Pancreas (tissue), 10 donors: ENCODE measurements around the gene RHBDD3. TPM values are rescaled to one million over a fixed set of nuclear protein-coding genes. Genes with fewer than 3 reads are reported as not detected.

Experiments
- ATAC-seq, 4 donors: fragments of 200-7000 bp; cut with Tn5 transposase; one replicate each; pipeline versions ENCODE4 v1.8.0 to v1.9.1; 2020; ENCODE audit warnings: mild to moderate bottlenecking in 4 of 4, moderate library complexity in 4 of 4
- DNase-seq, 6 donors: peaks; one replicate each; pipeline ENCODE4 v3.0.0-alpha.2; 2020
- FAIRE-seq: peaks from 2 replicates; lab custom pipeline; 2012; peaks lifted over from hg19 to GRCh38; lab: Jason Lieb, UNC
- H3K27ac ChIP-seq, 4 donors: fragments of 200-600 bp; sonication (generic); 1 replicate in 3 of 4; 2 replicates in 1 of 4; pipeline versions ENCODE4 v1.5.0 to v1.8.0; 2020
- H3K27me3 ChIP-seq, 4 donors: fragments of 200-600 bp; one replicate each; pipeline ENCODE4 v1.8.0; 2021
- H3K36me3 ChIP-seq, 3 donors: fragments of 200-600 bp; sonication (generic) in 1 of 3; one replicate each; pipeline versions ENCODE4 v1.5.0 to v1.8.0; 2020 to 2021
- H3K4me1 ChIP-seq, 3 donors: fragments of 200-600 bp; one replicate each; pipeline ENCODE4 v1.8.0; 2021
- H3K4me3 ChIP-seq, 4 donors: fragments of 200-600 bp; sonication (generic) in 2 of 4; one replicate each; pipeline versions ENCODE4 v1.5.0 to v1.8.0; 2020 to 2021
- H3K9me3 ChIP-seq, 4 donors: fragments of 200-600 bp; one replicate each; pipeline ENCODE4 v1.8.0; 2021
- WGBS, 2 donors: extraction: QIAGEN DNeasy Blood & Tissue Kit; methylation state at CpG; one replicate each; pipeline ENCODE4 v1.1.7; 2013; 5-methylcytosine and 5-hydroxymethylcytosine counted together
- intact Hi-C, 3 donors: fragments of 100-400 bp; cut with DNase I; formaldehyde crosslinking; loops; one replicate each; pipeline versions ENCODE4 v1.11.1 to v1.14.2; 2022
- polyA plus RNA-seq, 2 donors: library from polyadenylated mRNA; stranded (reverse); fragments of 200-250 nt; gene quantifications; one replicate each; pipeline ENCODE4 v1.2.3, GENCODE V29; 2013
- total RNA-seq, 6 donors: library from RNA; stranded (reverse); fragmentation: NEBNext Ultra II Directional in 4 of 6; extraction: Animal tissue kit (Norgen Biotek cat#: 25700) in 4 of 6; gene quantifications; one replicate each; pipeline versions ENCODE4 v1.2.1 to v1.2.4, GENCODE V29; 2021 to 2023
- TF ChIP-seq, protein P1 (sequence below), 4 donors: fragments of 200-600 bp; sonication (generic) in 3 of 4; IDR thresholded peaks; one replicate each; pipeline versions ENCODE4 v1.5.0 to v1.8.0; 2021; ENCODE audit warnings: antibody characterized with exemption in 4 of 4
- donor health status: healthy with polysubstance abuse.
- donor health status: DM: no; HTN: no; CAD: no; lungs with moderate emphysema.
- donor health status: DM: no; HTN: no; CAD: no.
- donor health status: control.
- donor health status: control.
- donor health status: Bipolar disorder and iron deficiency.
- donor health status: DM: yes; HTN: yes; CAD: no.
- donor health status: DM: no; HTN: no; CAD: no.
- donor health status: DM: no; HTN: no; CAD: no.
- donor health status: DM: yes; HTN: yes; CAD: no.

Gene RHBDD3
- total and polyA plus RNA-seq, 8 donors = 5.4 to 38.2 (median 10.1) TPM

DNA sequence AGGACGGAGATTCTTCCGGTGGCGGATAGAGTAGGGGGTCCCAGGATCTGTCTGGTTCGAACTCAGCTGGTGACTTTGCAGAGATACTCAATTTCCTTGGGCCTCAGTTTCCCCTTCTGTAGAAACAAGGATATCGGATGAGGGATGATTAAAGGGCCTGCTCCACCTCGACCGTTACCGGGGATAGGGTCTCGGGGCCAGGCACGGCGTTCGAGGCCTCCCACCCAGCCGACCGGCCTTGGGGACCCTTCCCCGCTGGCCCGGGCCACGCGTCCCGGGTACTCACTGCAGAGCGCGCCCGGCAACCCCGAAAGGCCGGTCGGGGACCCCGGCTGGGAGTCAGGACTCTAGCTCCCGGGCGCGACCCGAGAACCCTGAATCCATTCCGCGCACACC lies 321 bp downstream of the RHBDD3 start:
- no peak for ATAC-seq
- FAIRE-seq = no peak

GRCh38 chr22:29266564-29267461 lies 968 bp downstream of the RHBDD3 start:
- ATAC-seq = no peak
- H3K36me3 ChIP-seq = no peaks in the 10 kb centered on the region
- H3K4me1 ChIP-seq = peaks cover 9 to 26% (median 18%) of the 10 kb centered on the region in 3 donors
- peak overlapping the region; percentile 79 to 98 (median 93) for H3K4me3 ChIP-seq
- TF ChIP-seq, protein P1, sequence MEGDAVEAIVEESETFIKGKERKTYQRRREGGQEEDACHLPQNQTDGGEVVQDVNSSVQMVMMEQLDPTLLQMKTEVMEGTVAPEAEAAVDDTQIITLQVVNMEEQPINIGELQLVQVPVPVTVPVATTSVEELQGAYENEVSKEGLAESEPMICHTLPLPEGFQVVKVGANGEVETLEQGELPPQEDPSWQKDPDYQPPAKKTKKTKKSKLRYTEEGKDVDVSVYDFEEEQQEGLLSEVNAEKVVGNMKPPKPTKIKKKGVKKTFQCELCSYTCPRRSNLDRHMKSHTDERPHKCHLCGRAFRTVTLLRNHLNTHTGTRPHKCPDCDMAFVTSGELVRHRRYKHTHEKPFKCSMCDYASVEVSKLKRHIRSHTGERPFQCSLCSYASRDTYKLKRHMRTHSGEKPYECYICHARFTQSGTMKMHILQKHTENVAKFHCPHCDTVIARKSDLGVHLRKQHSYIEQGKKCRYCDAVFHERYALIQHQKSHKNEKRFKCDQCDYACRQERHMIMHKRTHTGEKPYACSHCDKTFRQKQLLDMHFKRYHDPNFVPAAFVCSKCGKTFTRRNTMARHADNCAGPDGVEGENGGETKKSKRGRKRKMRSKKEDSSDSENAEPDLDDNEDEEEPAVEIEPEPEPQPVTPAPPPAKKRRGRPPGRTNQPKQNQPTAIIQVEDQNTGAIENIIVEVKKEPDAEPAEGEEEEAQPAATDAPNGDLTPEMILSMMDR (IDR thresholded peaks at IDR 0.05) = no peak
- DNase-seq = peak in 1 of 6 donors; percentile 44
- H3K9me3 ChIP-seq = no peaks in the 10 kb centered on the region
- FAIRE-seq = no peak
- WGBS, 2 donors = 20 to 21% methylated on average over 13 of the region's 13 CpGs
- intact Hi-C loops = no loop called here
- peak overlapping the region; percentile 99 to 100 (median 100) for H3K27ac ChIP-seq
- no peaks in the 10 kb centered on the region for H3K27me3 ChIP-seq

More for the DNA sequence above, 321 bp downstream of the RHBDD3 start:
- WGBS, 2 donors = 0 to 1% methylated on average over 31 to 32 of the region's 32 CpGs
- DNase-seq = no peak
- intact Hi-C loops = no loop called here
- no peaks in the 10 kb centered on the region for H3K36me3 ChIP-seq
- peak overlapping the region; percentile 79 to 98 (median 93) for H3K4me3 ChIP-seq
- TF ChIP-seq, protein P1 (IDR thresholded peaks at IDR 0.05) = no peak
- H3K27ac ChIP-seq = peak overlapping the region; percentile 99 to 100 (median 100)
- H3K4me1 ChIP-seq = peaks cover 16 to 33% (median 24%) of the 10 kb centered on the region in 3 donors
- H3K27me3 ChIP-seq = no peaks in the 10 kb centered on the region
- H3K9me3 ChIP-seq = no peaks in the 10 kb centered on the region

DNA sequence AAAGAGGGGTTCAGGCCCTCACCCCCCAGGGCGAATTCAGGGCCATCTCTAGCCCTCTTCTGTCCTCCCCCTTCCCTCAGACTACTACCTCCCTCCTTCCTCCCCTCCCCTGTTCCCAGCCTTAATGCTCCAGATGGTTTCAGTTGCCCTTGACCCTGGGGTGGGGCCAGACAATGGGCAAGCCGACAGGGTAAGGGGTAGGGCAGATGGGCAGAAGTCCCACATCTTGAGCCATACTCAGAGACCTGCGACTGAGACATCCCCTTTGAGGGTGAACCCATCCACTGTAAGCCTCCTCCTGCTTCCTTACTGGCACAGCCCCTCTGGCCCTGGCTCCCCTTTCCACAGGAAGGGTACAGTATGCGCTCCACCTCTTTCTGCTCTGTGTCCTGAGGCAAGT lies 1.9 kb downstream of the RHBDD3 start:
- intact Hi-C loops = no loop called here
- DNase-seq = no peak

GRCh38 chr22:29265305-29265704 lies 2.5 kb downstream of the RHBDD3 start:
- Histone ChIP-seq H3K36me3 (no peaks in the 10 kb centered on the region), H3K27ac (no peak overlapping the region), H3K27me3 (no peaks in the 10 kb centered on the region), H3K9me3 (no peaks in the 10 kb centered on the region), H3K4me1 (peaks cover 4 to 14% (median 5%) of the 10 kb centered on the region in 3 donors), H3K4me3 (no peak overlapping the region)
- DNase-seq (peak in 1 of 6 donors; percentile 82), ATAC-seq (no peak), FAIRE-seq (no peak)
- intact Hi-C loops = no loop called here
- TF ChIP-seq, protein P1 (IDR thresholded peaks at IDR 0.05) = no peak
- WGBS, 2 donors = 91 to 93% methylated on average over 7 of the region's 7 CpGs

More for the DNA sequence above, 1.9 kb downstream of the RHBDD3 start:
- no peaks in the 10 kb centered on the region for H3K36me3 ChIP-seq
- FAIRE-seq = no peak
- TF ChIP-seq, protein P1 (IDR thresholded peaks at IDR 0.05) = no peak
- no peak overlapping the region for H3K27ac ChIP-seq
- peaks cover 5 to 18% (median 9%) of the 10 kb centered on the region in 3 donors for H3K4me1 ChIP-seq
- H3K9me3 ChIP-seq = no peaks in the 10 kb centered on the region
- 58 to 69% methylated on average over 4 of the region's 4 CpGs for WGBS, 2 donors
- no peak overlapping the region for H3K4me3 ChIP-seq
- no peaks in the 10 kb centered on the region for H3K27me3 ChIP-seq
- no peak for ATAC-seq
